HG03025 (cell line): ENCODE results near the gene RPUSD1.

Experiments
- ATAC-seq: cut with Tn5 transposase; IDR thresholded peaks from one replicate; pipeline ENCODE4 v1.9.1; 2021; ENCODE audit warnings: mild to moderate bottlenecking, moderate library complexity; ENCODE audit not compliant: unreplicated experiment, low FRiP score

The RPUSD1 gene

GRCh38 chr16:819336-820043, 31.3 kb upstream of the RPUSD1 start:
- no peak for ATAC-seq

DNA sequence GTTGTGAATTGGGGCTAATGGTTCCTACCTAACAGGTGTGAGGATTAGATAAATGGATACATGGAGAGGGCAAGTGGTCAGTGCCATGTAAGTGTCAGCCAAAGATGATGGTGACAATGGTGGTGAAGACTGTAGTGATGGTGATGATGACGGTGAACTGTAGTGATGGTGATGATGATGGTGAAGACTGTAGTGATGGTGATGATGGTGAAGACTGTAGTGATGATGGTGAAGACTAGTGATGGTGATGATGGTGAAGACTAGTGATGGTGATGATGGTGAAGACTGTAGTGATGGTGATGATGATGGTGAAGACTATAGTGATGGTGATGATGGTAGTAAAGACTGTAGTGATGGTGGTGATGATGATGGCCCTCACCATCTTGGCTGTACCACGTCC, 30.4 kb upstream of the RPUSD1 start:
- no peak for ATAC-seq

- ATAC-seq = no peak
These were observed 30.0 kb upstream of the RPUSD1 start for GRCh38 chr16:818132-818531.

GRCh38 chr16:817001-817906, 29.1 kb upstream of the RPUSD1 start:
- ATAC-seq = no peak

- no peak for ATAC-seq
These were observed 27.7 kb upstream of the RPUSD1 start for GRCh38 chr16:815861-816260.

GRCh38 chr16:814974-815373, 26.8 kb upstream of the RPUSD1 start:
- ATAC-seq = no peak

DNA sequence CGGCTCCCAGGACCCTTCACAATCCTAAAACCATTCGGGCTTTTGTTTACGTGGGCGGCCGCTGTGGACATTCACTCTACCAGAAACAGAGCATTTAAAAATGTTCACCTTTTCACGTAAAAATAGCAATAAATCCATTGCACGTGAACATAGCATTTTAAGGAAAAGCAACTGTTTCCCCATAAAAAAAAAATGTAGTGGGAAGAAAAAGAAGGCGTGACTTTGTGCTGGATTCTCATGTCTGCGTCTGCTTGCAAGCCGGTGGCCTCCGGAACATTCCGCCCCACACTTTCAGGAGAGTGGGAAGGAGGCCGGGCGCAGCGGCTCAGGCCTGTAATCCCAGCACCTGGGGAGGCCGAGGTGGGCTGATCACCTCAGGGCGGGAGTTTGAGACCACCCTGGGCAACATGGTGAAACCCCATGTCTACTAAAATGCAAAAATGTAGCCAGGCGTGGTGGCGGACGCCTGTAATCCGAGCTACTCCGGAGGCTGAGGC, 25.8 kb upstream of the RPUSD1 start:
- ATAC-seq = no peak

DNA sequence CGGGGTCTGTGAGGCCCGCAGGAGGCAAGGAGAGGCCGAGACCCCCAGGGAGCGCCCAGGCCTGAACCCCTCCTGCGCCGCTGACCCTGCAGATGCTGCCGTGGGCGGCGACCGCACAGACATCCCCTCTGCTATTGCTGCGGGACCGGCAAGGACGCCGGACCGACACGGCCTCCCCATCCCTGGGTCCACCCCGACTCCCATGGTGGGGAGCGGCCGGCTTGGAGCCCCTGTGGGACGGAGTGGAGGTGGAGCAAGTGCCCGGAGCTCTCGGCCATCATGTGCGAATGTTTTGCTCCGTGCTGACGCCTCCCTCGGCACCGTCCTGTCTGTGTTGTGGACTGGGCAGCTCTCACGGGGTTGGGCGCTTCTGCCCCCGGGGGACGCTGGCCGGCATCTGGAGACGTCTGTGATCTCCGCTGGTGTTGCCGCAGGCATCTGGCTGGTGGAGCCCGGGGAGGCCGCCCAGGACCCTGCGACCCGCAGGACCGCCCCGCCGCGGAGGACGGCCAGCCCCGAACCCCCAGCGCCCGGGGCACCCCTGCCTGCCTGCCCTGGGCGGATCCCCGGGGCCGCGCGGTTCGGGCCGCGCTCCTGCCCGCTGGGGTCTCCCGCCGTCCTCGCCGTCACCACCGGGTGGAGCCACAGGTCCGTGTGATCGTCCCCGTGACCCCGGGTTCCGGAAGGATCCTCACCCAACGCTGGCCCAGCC, 25.2 kb upstream of the RPUSD1 start:
- ATAC-seq = no peak

DNA sequence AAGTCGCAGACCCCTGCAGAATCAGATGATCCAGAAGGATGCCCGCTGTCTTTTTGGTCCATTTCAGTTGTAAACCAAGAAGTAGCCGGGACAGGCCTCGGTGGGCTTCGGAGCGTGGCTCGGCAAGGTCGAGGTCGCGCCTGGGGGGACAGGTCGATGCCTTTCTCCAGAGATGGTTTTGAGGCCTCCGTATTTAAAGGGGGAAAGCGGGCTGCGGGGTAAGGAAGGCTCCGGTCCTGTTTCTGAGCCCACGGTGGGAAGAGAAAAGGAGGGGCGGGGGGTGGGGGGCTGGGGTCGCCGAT, 19.9 kb upstream of the RPUSD1 start:
- ATAC-seq = no peak

- ATAC-seq = peak; percentile 88
These were observed 19.3 kb upstream of the RPUSD1 start for GRCh38 chr16:807347-808084.

- no peak for ATAC-seq
These were observed 17.3 kb upstream of the RPUSD1 start for GRCh38 chr16:805474-805873.

GRCh38 chr16:804193-805048, 16.2 kb upstream of the RPUSD1 start:
- no peak for ATAC-seq

GRCh38 chr16:803754-804080, 15.5 kb upstream of the RPUSD1 start:
- ATAC-seq = no peak

GRCh38 chr16:802914-803753, 15.0 kb upstream of the RPUSD1 start:
- no peak for ATAC-seq

DNA sequence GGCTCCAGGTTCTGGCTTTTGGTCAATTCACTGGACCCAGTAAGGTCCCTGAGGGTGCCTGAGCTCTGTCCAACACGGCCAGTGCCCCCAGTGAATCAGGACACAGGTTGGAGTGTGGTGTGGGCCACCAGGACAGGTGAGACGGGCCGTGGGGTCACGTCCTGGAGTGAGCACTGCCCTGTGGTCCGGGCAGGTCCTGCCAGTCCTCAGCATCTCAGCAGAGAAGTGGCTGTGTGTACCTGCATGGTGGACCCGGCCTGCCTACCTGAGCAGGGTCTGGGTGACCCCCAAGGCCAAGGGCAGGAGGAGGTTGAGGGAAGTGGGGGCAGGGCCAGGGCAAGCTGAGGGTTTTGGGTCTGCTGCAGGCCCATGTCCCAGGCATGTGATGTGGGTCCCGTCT, 14.3 kb upstream of the RPUSD1 start:
- ATAC-seq = no peak

GRCh38 chr16:801584-802363, 13.6 kb upstream of the RPUSD1 start:
- no peak for ATAC-seq

GRCh38 chr16:800834-801511, 12.8 kb upstream of the RPUSD1 start:
- ATAC-seq = no peak
